Lower leg skin (tissue), 3 donors: Measurements from ENCODE around the gene AZGP1.

Source experiments
- POLR2A ChIP-seq, 2 donors: fragments of 450-650 bp; IDR thresholded peaks; one replicate each; pipeline ENCODE4 v1.6.1; 2016 to 2017; ENCODE audit warnings: antibody characterized with exemption in 2 of 2, mild to moderate bottlenecking in 1 of 2, moderate library complexity in 1 of 2
- TF ChIP-seq, protein P1 (sequence below), 3 donors: fragments of 450-650 bp; IDR thresholded peaks; one replicate each; pipeline ENCODE4 v1.5.1; 2016; ENCODE audit warnings: antibody characterized with exemption in 3 of 3, mild to moderate bottlenecking in 3 of 3, moderate library complexity in 2 of 3

DNA sequence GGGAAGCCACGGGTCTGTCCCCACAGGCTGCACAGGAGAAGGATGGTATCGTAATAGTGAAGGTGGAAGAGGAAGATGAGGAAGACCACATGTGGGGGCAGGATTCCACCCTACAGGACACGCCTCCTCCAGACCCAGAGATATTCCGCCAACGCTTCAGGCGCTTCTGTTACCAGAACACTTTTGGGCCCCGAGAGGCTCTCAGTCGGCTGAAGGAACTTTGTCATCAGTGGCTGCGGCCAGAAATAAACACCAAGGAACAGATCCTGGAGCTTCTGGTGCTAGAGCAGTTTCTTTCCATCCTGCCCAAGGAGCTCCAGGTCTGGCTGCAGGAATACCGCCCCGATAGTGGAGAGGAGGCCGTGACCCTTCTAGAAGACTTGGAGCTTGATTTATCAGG is 47.7 kb upstream of the AZGP1 start:
- TF ChIP-seq, protein P1, sequence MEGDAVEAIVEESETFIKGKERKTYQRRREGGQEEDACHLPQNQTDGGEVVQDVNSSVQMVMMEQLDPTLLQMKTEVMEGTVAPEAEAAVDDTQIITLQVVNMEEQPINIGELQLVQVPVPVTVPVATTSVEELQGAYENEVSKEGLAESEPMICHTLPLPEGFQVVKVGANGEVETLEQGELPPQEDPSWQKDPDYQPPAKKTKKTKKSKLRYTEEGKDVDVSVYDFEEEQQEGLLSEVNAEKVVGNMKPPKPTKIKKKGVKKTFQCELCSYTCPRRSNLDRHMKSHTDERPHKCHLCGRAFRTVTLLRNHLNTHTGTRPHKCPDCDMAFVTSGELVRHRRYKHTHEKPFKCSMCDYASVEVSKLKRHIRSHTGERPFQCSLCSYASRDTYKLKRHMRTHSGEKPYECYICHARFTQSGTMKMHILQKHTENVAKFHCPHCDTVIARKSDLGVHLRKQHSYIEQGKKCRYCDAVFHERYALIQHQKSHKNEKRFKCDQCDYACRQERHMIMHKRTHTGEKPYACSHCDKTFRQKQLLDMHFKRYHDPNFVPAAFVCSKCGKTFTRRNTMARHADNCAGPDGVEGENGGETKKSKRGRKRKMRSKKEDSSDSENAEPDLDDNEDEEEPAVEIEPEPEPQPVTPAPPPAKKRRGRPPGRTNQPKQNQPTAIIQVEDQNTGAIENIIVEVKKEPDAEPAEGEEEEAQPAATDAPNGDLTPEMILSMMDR (IDR thresholded peaks at IDR 0.05) = no peak
- TF ChIP-seq POLR2A (IDR thresholded peaks at IDR 0.05) = no peak
